ENCODE data around the gene GRIK4.

- TF ChIP-seq CTCF (IDR thresholded peaks at IDR 0.05), result no peak
- TF ChIP-seq POLR2A (IDR thresholded peaks at IDR 0.05), result no peak
These were observed 330.6 kb downstream of the GRIK4 start for GRCh38 chr11:120842195-120842594.
